ENCODE results near the gene MSN.
"Not testable (repeated sequence)": the region's sequence is repeated elsewhere in the genome, so short reads cannot be mapped to it uniquely, and the experiment has no call there.

Gene MSN

GRCh38 chrX:65750674-65751469, 83.4 kb downstream of the MSN start:
- TF ChIP-seq, protein P1, sequence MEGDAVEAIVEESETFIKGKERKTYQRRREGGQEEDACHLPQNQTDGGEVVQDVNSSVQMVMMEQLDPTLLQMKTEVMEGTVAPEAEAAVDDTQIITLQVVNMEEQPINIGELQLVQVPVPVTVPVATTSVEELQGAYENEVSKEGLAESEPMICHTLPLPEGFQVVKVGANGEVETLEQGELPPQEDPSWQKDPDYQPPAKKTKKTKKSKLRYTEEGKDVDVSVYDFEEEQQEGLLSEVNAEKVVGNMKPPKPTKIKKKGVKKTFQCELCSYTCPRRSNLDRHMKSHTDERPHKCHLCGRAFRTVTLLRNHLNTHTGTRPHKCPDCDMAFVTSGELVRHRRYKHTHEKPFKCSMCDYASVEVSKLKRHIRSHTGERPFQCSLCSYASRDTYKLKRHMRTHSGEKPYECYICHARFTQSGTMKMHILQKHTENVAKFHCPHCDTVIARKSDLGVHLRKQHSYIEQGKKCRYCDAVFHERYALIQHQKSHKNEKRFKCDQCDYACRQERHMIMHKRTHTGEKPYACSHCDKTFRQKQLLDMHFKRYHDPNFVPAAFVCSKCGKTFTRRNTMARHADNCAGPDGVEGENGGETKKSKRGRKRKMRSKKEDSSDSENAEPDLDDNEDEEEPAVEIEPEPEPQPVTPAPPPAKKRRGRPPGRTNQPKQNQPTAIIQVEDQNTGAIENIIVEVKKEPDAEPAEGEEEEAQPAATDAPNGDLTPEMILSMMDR (IDR thresholded peaks at IDR 0.05; ENCODE audit: low read depth, low read length, missing control alignments): no peak
- no peak overlapping the region for H3K4me3 ChIP-seq (replicated peaks; ENCODE audit: low read depth, low read length)
- no peak for DNase-seq (ENCODE audit: extremely low read depth, low read depth)

GRCh38 chrX:65751519-65751918, 84.1 kb downstream of the MSN start:
- DNase-seq (ENCODE audit: extremely low read depth, low read depth): no peak
- no peak overlapping the region for H3K4me3 ChIP-seq (replicated peaks; ENCODE audit: low read depth, low read length)
- TF ChIP-seq, protein P1 (IDR thresholded peaks at IDR 0.05; ENCODE audit: low read depth, low read length, missing control alignments): no peak

DNA sequence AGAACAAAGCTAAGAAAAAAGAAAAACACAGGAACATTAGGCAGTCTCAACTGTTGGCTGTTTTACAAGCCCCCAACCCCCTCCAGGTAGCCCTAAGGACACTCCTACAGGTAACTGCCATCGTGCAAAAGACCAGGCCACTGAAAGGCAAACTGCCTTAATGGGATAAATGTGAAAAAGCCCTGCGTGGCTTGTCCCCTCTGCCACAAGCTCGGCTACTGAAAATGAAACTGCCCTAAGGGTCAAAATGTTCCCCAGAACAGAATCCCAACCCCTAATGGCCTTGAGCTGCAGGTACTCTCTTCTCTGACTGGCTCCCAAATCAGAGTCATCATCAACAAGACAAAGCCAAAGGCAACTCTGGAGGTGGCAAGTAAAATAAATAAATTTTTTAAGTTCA, 84.8 kb downstream of the MSN start:
- TF ChIP-seq, protein P1 (IDR thresholded peaks at IDR 0.05; ENCODE audit: low read depth, low read length, missing control alignments): no peak
- no peak for DNase-seq (ENCODE audit: extremely low read depth, low read depth)
- H3K4me3 ChIP-seq (replicated peaks; ENCODE audit: low read depth, low read length): no peak overlapping the region

- TF ChIP-seq, protein P1 (IDR thresholded peaks at IDR 0.05; ENCODE audit: low read depth, low read length, missing control alignments): no peak
- H3K4me3 ChIP-seq (replicated peaks; ENCODE audit: low read depth, low read length): no peak overlapping the region
- no peak for DNase-seq (ENCODE audit: extremely low read depth, low read depth)
These were observed 88.3 kb downstream of the MSN start for GRCh38 chrX:65755786-65756185.

- H3K4me3 ChIP-seq (replicated peaks; ENCODE audit: low read depth, low read length): no peak overlapping the region
- TF ChIP-seq, protein P1 (IDR thresholded peaks at IDR 0.05; ENCODE audit: low read depth, low read length, missing control alignments): no peak
- no peak for DNase-seq (ENCODE audit: extremely low read depth, low read depth)
These were observed 90.5 kb downstream of the MSN start for GRCh38 chrX:65757943-65758342.

DNA sequence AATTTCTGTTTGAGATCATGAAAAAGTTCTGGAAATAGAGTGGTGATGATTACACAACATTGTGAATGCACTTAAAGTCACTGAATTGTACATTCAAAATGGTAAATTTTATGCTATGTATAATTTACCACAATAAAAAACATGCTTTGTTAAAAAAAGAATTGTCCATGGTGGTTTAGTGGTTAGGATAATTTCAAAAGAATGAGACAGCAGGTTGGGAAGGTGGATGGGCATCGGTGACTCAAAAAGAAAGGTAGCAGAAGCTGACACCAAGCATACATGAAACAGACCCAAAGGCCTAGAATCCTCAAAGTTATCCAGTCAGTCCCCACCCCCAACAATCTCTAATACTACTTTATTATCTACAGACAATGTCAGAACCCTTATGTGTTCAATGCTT, 91.1 kb downstream of the MSN start:
- TF ChIP-seq, protein P1 (IDR thresholded peaks at IDR 0.05; ENCODE audit: low read depth, low read length, missing control alignments): no peak
- no peak overlapping the region for H3K4me3 ChIP-seq (replicated peaks; ENCODE audit: low read depth, low read length)
- no peak for DNase-seq (ENCODE audit: extremely low read depth, low read depth)

DNA sequence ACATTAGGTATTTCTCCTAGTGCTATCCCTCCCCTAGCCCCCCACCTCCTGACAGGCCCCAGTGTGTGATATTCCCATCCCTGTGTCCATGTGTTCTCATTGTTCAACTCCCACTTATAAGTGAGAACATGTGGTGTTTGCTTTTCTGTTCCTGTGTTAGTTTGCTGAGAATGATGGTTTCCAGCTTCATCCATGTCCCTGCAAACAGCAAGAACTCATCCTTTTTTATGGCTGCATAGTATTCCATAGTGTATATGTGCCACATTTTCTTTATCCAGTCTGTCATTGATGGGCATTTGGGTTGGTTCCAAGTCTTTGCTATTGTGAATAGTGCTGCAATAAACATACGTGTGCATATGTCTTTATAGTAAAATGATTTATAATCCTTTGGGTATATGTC, 92.1 kb downstream of the MSN start:
- H3K4me3 ChIP-seq (replicated peaks; ENCODE audit: low read depth, low read length); DNase-seq (ENCODE audit: extremely low read depth, low read depth): not testable (repeated sequence)

Measured in HFF-Myc (cell line).